ENCODE results near the gene TSPAN18. TPM values are rescaled to one million over a fixed set of nuclear protein-coding genes. Genes with fewer than 3 reads are reported as not detected.

Gene TSPAN18
- polyA plus RNA-seq, 6 donors from 2014 or later: 0.27 to 1.6 (median 1.1) TPM; not detected in 1

DNA sequence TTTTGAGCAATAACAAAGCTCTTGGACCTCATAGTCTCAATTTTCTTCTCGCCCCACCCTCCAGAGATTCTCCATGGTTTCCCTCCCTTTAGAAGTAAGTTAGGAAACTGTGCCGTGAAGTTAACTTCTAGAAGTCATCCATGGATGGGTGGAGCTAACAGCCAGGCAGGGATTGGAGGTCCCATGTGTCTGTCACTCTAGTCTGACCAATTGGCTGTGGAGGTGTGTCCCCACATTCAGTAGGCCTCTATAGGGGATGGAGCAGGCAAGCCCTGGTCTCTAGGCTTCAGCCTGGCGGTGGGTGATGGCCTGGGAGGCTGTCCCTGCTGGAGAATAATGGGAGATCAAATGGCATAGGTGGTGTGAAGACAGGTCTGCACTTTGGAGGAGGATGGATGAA is 173.2 kb downstream of the TSPAN18 start:
- Mint-ChIP-seq H3K4me3 (no peak overlapping the region), H3K9me3 (peaks cover 0 to 17% (median 0%) of the 10 kb centered on the region in 7 donors), H3K4me1 (no peaks in the 10 kb centered on the region), H3K27me3 (peaks cover 18 to 52% (median 48%) of the 10 kb centered on the region in 3 donors), H3K36me3 (no peaks in the 10 kb centered on the region), H3K27ac (no peak overlapping the region)
- DNase-seq: no peak
- ATAC-seq (ENCODE audit: low read depth in 2 of 2): no peak

GRCh38 chr11:44901120-44901633 is 174.4 kb downstream of the TSPAN18 start:
- Mint-ChIP-seq H3K4me3 (no peak overlapping the region), H3K9me3 (peaks cover 0 to 17% (median 0%) of the 10 kb centered on the region in 7 donors), H3K27ac (no peak overlapping the region)

DNA sequence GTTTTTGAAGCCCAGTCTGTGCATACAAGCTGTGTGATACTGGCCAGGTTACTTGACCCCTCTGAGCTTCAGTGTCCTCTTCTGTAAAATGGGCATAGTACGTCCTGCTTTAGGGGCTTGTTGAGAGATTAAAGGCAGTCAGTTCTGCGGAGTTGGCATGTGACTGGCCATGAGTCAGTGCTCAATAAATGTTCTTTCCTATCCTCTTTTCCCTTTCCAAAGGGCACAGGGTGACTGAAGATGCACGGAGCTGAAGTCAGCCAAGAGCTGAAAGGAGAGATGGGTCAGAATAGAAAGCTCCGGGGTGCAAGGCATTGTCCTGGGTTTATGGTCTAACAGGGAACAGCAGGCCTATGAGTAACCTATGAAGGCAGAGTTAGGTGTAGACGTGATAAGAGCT is 175.0 kb downstream of the TSPAN18 start:
- DNase-seq (no peak), ATAC-seq (ENCODE audit: low read depth in 2 of 2) (no peak)
- Mint-ChIP-seq H3K27me3 (peaks cover 18 to 46% (median 30%) of the 10 kb centered on the region in 3 donors), H3K9me3 (peaks cover 0 to 17% (median 0%) of the 10 kb centered on the region in 7 donors), H3K4me3 (no peak overlapping the region), H3K27ac (no peak overlapping the region), H3K4me1 (no peaks in the 10 kb centered on the region), H3K36me3 (no peaks in the 10 kb centered on the region)

More at GRCh38 chr11:44901120-44901633, 174.4 kb downstream of the TSPAN18 start:
- peaks cover 18 to 47% (median 36%) of the 10 kb centered on the region in 3 donors for H3K27me3 Mint-ChIP-seq
- H3K4me1 Mint-ChIP-seq: no peaks in the 10 kb centered on the region
- DNase-seq (no peak), ATAC-seq (ENCODE audit: low read depth in 2 of 2) (no peak)
- H3K36me3 Mint-ChIP-seq: no peaks in the 10 kb centered on the region

DNA sequence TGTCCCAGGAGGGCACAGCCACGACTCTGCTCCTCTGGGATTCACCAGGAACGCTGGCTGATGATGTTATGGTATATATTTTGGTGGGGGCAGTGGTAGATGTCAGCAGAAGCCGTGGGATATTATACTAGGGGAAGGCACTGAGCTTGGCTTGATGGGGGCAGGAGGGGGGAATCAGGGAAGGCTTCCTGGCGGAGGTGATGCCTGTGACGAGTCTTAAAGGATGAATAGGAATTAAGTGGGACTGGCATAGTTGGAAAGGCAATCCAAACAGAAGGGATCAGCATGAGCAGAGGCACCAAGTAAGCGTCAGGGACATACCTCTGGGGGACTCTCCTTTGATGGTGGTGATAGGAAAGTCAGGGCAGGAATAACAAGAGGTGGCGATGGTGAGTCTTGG is 176.3 kb downstream of the TSPAN18 start:
- Mint-ChIP-seq H3K36me3 (no peaks in the 10 kb centered on the region), H3K27me3 (peaks cover 13 to 41% (median 21%) of the 10 kb centered on the region in 3 donors), H3K9me3 (peaks cover 0 to 14% (median 0%) of the 10 kb centered on the region in 7 donors), H3K27ac (peak overlapping the region in 1 of 6 donors; percentile 49), H3K4me1 (no peaks in the 10 kb centered on the region), H3K4me3 (no peak overlapping the region)
- ATAC-seq (ENCODE audit: low read depth in 2 of 2): no peak
- no peak for DNase-seq

GRCh38 chr11:44903518-44903917 is 176.8 kb downstream of the TSPAN18 start:
- Mint-ChIP-seq H3K27me3 (peaks cover 12 to 45% (median 19%) of the 10 kb centered on the region in 3 donors), H3K9me3 (peaks cover 0 to 11% (median 0%) of the 10 kb centered on the region in 7 donors), H3K27ac (peak overlapping the region in 1 of 6 donors; percentile 49), H3K4me3 (no peak overlapping the region), H3K36me3 (no peaks in the 10 kb centered on the region), H3K4me1 (no peaks in the 10 kb centered on the region)
- ATAC-seq (ENCODE audit: low read depth in 2 of 2) (no peak), DNase-seq (no peak)

DNA sequence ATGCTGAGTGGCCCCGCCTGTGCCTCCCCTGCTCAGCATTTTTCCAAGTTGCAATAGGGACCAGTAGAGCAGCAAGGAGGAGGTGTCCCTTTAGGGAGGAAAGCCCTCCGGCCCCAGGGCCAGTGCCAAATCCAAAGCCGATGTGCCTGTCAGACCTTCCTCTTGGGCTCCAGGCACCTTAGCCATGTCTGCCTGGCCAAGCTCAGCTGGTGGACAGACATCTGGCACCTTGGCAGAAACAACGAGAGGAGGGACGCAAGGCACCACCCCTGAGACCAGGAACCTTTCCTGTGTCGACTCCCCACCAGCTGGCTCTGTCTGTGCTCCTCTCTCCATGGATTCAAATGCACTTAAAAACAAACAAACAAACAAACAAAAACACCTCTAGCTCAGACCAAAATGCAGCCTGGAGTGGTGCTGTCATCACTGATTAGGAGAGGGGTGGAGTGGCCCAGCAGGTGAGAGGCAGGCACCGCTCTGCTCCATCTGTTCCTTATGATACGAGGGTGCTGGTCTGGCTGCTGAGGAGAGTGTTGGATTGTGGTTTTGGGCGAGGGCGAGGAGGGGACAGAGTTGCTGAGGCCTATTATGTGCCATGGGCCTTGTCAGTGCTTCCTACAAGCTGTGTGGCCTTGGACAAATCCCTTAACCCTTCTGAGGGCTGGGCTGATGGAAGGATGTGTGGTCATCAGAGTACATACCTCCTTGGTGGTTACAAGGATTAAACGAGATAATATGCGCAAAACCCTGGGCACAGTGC is 177.7 kb downstream of the TSPAN18 start:
- ATAC-seq (ENCODE audit: low read depth in 2 of 2): no peak
- H3K4me3 Mint-ChIP-seq: no peak overlapping the region
- H3K27ac Mint-ChIP-seq: no peak overlapping the region
- H3K4me1 Mint-ChIP-seq: no peaks in the 10 kb centered on the region
- DNase-seq: no peak
- H3K36me3 Mint-ChIP-seq: no peaks in the 10 kb centered on the region
- peaks cover 12 to 47% (median 19%) of the 10 kb centered on the region in 3 donors for H3K27me3 Mint-ChIP-seq
- peaks cover 0 to 4% (median 0%) of the 10 kb centered on the region in 7 donors for H3K9me3 Mint-ChIP-seq

- peaks cover 0 to under 1% (median 0%) of the 10 kb centered on the region in 7 donors for H3K9me3 Mint-ChIP-seq
- H3K4me1 Mint-ChIP-seq: no peaks in the 10 kb centered on the region
- H3K36me3 Mint-ChIP-seq: no peaks in the 10 kb centered on the region
- no peak overlapping the region for H3K27ac Mint-ChIP-seq
- no peak overlapping the region for H3K4me3 Mint-ChIP-seq
- peak in 1 of 2 donors; percentile 45 for ATAC-seq (ENCODE audit: low read depth in 2 of 2)
- DNase-seq: no peak
- peaks cover 12 to 47% (median 19%) of the 10 kb centered on the region in 3 donors for H3K27me3 Mint-ChIP-seq
These were observed 178.5 kb downstream of the TSPAN18 start for GRCh38 chr11:44905131-44905866.

GRCh38 chr11:44906649-44907048 is 179.9 kb downstream of the TSPAN18 start:
- no peak overlapping the region for H3K27ac Mint-ChIP-seq
- H3K9me3 Mint-ChIP-seq: no peaks in the 10 kb centered on the region
- peaks cover 12 to 56% (median 18%) of the 10 kb centered on the region in 3 donors for H3K27me3 Mint-ChIP-seq
- H3K4me1 Mint-ChIP-seq: peaks cover 0 to 10% (median 10%) of the 10 kb centered on the region in 3 donors
- no peak for ATAC-seq (ENCODE audit: low read depth in 2 of 2)
- no peaks in the 10 kb centered on the region for H3K36me3 Mint-ChIP-seq
- no peak for DNase-seq
- H3K4me3 Mint-ChIP-seq: no peak overlapping the region

DNA sequence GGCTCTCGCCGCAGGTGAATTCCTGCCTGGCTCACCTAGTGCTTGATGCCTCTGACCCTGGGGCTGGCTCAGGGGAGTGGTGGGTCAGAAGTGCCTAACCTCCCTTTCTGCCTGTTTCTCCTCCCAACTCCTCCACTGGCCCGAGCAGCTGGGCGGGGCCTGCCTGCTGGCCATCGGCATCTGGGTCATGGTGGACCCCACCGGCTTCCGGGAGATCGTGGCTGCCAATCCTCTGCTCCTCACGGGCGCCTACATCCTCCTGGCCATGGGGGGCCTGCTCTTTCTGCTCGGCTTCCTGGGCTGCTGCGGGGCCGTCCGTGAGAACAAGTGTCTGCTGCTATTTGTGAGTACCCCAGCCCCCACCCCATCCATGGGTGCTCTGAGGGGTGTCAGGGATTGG is 182.8 kb downstream of the TSPAN18 start:
- ATAC-seq (ENCODE audit: low read depth in 2 of 2) (no peak), DNase-seq (no peak)
- Mint-ChIP-seq H3K27me3 (peaks cover 0 to 43% (median 3%) of the 10 kb centered on the region in 3 donors), H3K4me3 (no peak overlapping the region), H3K4me1 (peaks cover 0 to 18% (median 10%) of the 10 kb centered on the region in 3 donors), H3K36me3 (no peaks in the 10 kb centered on the region), H3K9me3 (no peaks in the 10 kb centered on the region), H3K27ac (peak overlapping the region in 1 of 6 donors; percentile 56)

DNA sequence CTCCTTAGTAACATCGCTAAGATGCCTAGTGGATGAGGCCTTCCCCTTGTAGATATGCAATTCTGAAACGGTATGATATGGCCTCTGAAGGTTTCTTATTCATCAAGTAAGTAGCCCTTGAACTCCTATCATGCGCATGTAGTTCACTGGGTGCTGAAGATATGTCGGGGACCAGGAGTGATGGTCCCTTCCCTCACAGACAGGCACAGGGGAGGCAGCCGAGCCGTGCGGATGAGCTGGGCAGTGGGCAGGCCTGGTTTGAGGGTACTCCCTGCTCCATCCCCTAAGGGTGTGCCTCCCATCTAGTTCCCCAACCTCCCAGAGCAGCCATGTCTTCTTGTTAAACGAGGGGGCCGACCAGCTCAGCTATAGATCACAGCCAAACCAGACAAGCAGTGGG is 183.8 kb downstream of the TSPAN18 start:
- H3K27me3 Mint-ChIP-seq: peaks cover 0 to 46% (median 3%) of the 10 kb centered on the region in 3 donors
- H3K9me3 Mint-ChIP-seq: no peaks in the 10 kb centered on the region
- DNase-seq (no peak), ATAC-seq (ENCODE audit: low read depth in 2 of 2) (no peak)
- H3K4me3 Mint-ChIP-seq: no peak overlapping the region
- peaks cover 4 to 27% (median 20%) of the 10 kb centered on the region in 3 donors for H3K4me1 Mint-ChIP-seq
- H3K27ac Mint-ChIP-seq: peak overlapping the region in 1 of 6 donors; percentile 63
- no peaks in the 10 kb centered on the region for H3K36me3 Mint-ChIP-seq

DNA sequence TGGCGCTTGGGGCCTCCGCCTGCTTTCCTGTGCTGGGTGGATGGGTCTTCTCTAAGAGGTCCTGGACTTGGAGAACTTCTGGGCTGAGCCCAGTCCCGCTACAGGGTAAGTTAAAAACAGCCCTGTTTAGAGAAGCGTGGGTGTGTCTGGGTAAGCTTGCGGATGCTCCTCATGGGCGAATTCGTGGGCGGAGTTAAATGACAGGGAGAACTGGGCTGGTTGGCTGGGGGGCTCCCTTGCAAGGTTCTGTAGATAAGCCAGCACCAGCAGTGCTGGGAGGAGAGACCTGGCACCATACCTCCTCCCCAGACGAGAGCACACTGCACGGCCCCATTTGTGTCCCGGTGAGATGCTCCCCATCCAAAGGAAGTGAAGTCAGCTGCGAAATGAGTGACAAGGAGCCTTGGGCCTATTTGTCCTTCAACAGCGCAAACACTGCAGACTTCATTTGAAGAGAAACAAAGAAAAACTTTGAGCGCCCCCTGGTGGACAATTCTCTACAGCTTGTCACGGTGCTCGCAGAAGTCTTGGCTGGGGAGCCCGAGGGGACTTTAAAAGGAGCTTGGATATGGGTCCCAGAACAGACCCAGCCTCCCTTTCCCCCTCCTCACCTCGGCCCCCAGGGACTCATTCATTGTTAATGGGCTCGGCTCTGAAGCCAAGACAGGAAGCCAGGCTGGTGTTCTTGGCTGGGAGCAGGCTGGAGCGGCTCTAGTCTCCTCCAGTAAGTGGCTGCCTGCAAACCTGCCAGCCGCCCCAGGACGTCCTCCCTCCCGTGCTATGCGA is 184.5 kb downstream of the TSPAN18 start:
- ATAC-seq (ENCODE audit: low read depth in 2 of 2) (peak; percentile 49 to 64), DNase-seq (peak; percentile 68)
- no peak overlapping the region for H3K27ac Mint-ChIP-seq
- no peak overlapping the region for H3K4me3 Mint-ChIP-seq
- no peaks in the 10 kb centered on the region for H3K9me3 Mint-ChIP-seq
- H3K4me1 Mint-ChIP-seq: peaks cover 10 to 34% (median 26%) of the 10 kb centered on the region in 3 donors
- H3K27me3 Mint-ChIP-seq: peaks cover 0 to 42% (median 3%) of the 10 kb centered on the region in 3 donors
- H3K36me3 Mint-ChIP-seq: no peaks in the 10 kb centered on the region

- DNase-seq: no peak
- Mint-ChIP-seq H3K27ac (no peak overlapping the region), H3K4me3 (no peak overlapping the region), H3K36me3 (no peaks in the 10 kb centered on the region), H3K27me3 (peaks cover 0 to 35% (median 3%) of the 10 kb centered on the region in 3 donors), H3K9me3 (no peaks in the 10 kb centered on the region), H3K4me1 (peaks cover 10 to 37% (median 34%) of the 10 kb centered on the region in 3 donors)
- no peak for ATAC-seq (ENCODE audit: low read depth in 2 of 2)
These were observed 185.7 kb downstream of the TSPAN18 start for GRCh38 chr11:44912270-44912987.

Measured in naive B cell (primary cell).